ENCODE data around the gene EPN2.

EPN2 gene

GRCh38 chr17:19322861-19323260, 85.7 kb downstream of the EPN2 start:
- TF ChIP-seq CTCF (IDR thresholded peaks at IDR 0.05; ENCODE audit: low read depth, low read length, missing control alignments): no peak
- DNase-seq (ENCODE audit: low read depth): no peak
- no peak overlapping the region for H3K4me3 ChIP-seq (ENCODE audit: low read depth, low read length)

GRCh38 chr17:19325542-19325941, 88.4 kb downstream of the EPN2 start:
- DNase-seq (ENCODE audit: low read depth): no peak
- no peak for TF ChIP-seq CTCF (IDR thresholded peaks at IDR 0.05; ENCODE audit: low read depth, low read length, missing control alignments)
- H3K4me3 ChIP-seq (ENCODE audit: low read depth, low read length): no peak overlapping the region

GRCh38 chr17:19327031-19327783, 90.0 kb downstream of the EPN2 start:
- no peak for DNase-seq (ENCODE audit: low read depth)
- H3K4me3 ChIP-seq (ENCODE audit: low read depth, low read length): no peak overlapping the region
- no peak for TF ChIP-seq CTCF (IDR thresholded peaks at IDR 0.05; ENCODE audit: low read depth, low read length, missing control alignments)

GRCh38 chr17:19328441-19329061, 91.4 kb downstream of the EPN2 start:
- no peak for DNase-seq (ENCODE audit: low read depth)
- H3K4me3 ChIP-seq (ENCODE audit: low read depth, low read length): no peak overlapping the region

GRCh38 chr17:19329136-19329535, 92.0 kb downstream of the EPN2 start:
- DNase-seq (ENCODE audit: low read depth): no peak
- H3K4me3 ChIP-seq (ENCODE audit: low read depth, low read length): no peak overlapping the region
- no peak for TF ChIP-seq CTCF (IDR thresholded peaks at IDR 0.05; ENCODE audit: low read depth, low read length, missing control alignments)

More at GRCh38 chr17:19328441-19329061, 91.4 kb downstream of the EPN2 start:
- no peak for TF ChIP-seq CTCF (IDR thresholded peaks at IDR 0.05; ENCODE audit: low read depth, low read length, missing control alignments)

GRCh38 chr17:19329839-19330238, 92.7 kb downstream of the EPN2 start:
- no peak for TF ChIP-seq CTCF (IDR thresholded peaks at IDR 0.05; ENCODE audit: low read depth, low read length, missing control alignments)
- no peak overlapping the region for H3K4me3 ChIP-seq (ENCODE audit: low read depth, low read length)
- no peak for DNase-seq (ENCODE audit: low read depth)

Data from GM12864 (cell line).